ENCODE measurements around the gene STARD8. TPM values are rescaled to one million over a fixed set of nuclear protein-coding genes. Genes with fewer than 3 reads are reported as not detected.

The STARD8 gene
- total RNA-seq, 1 donor from 2014 or later: 1.7 TPM

GRCh38 chrX:68761086-68761485 lies 113.6 kb downstream of the STARD8 start:
- Mint-ChIP-seq H3K9me3 (ENCODE audit: unreplicated experiment) (no peaks in the 10 kb centered on the region), H3K27me3 (ENCODE audit: unreplicated experiment) (peaks cover 5% of the 10 kb centered on the region), H3K4me1 (ENCODE audit: unreplicated experiment) (no peaks in the 10 kb centered on the region), H3K4me3 (ENCODE audit: unreplicated experiment) (no peak overlapping the region), H3K36me3 (ENCODE audit: unreplicated experiment) (no peaks in the 10 kb centered on the region), H3K27ac (ENCODE audit: unreplicated experiment) (no peak overlapping the region)
- no peak for TF ChIP-seq CTCF (IDR thresholded peaks at IDR 0.05)
- no peak for DNase-seq (ENCODE audit: extremely low spot score, unreplicated experiment)

- Mint-ChIP-seq H3K4me1 (ENCODE audit: unreplicated experiment) (no peaks in the 10 kb centered on the region), H3K4me3 (ENCODE audit: unreplicated experiment) (no peak overlapping the region), H3K27ac (ENCODE audit: unreplicated experiment) (no peak overlapping the region), H3K36me3 (ENCODE audit: unreplicated experiment) (no peaks in the 10 kb centered on the region), H3K27me3 (ENCODE audit: unreplicated experiment) (peaks cover 5% of the 10 kb centered on the region), H3K9me3 (ENCODE audit: unreplicated experiment) (peaks cover 4% of the 10 kb centered on the region)
- DNase-seq (ENCODE audit: extremely low spot score, unreplicated experiment): no peak
- TF ChIP-seq CTCF (IDR thresholded peaks at IDR 0.05): no peak
Measured at GRCh38 chrX:68762766-68763165, 115.3 kb downstream of the STARD8 start.

- no peaks in the 10 kb centered on the region for H3K36me3 Mint-ChIP-seq (ENCODE audit: unreplicated experiment)
- H3K9me3 Mint-ChIP-seq (ENCODE audit: unreplicated experiment): peaks cover 4% of the 10 kb centered on the region
- H3K27me3 Mint-ChIP-seq (ENCODE audit: unreplicated experiment): peaks cover 5% of the 10 kb centered on the region
- no peak overlapping the region for H3K4me3 Mint-ChIP-seq (ENCODE audit: unreplicated experiment)
- no peak overlapping the region for H3K27ac Mint-ChIP-seq (ENCODE audit: unreplicated experiment)
- no peak for DNase-seq (ENCODE audit: extremely low spot score, unreplicated experiment)
- no peak for TF ChIP-seq CTCF (IDR thresholded peaks at IDR 0.05)
- H3K4me1 Mint-ChIP-seq (ENCODE audit: unreplicated experiment): no peaks in the 10 kb centered on the region
Measured at GRCh38 chrX:68763481-68763880, 116.0 kb downstream of the STARD8 start.

Other genes starting within 250 kb of the STARD8 start
- 10.4 and 10.9 TPM in 2 replicates for gene OPHN1, start 214.2 kb upstream of the STARD8 start, total RNA-seq
- gene YIPF6, start 148.6 kb upstream of the STARD8 start, total RNA-seq: 38.5 and 40.0 TPM in 2 replicates
- 17.2 and 18.2 TPM in 2 replicates for gene EFNB1, start 181.4 kb downstream of the STARD8 start, total RNA-seq